DMS53 treated with DMSO at 0.1 percent for 48 hours (cell line): ENCODE data around the gene SDK1.
"Not testable (repeated sequence)": the region's sequence is repeated elsewhere in the genome, so short reads cannot be mapped to it uniquely, and the experiment has no call there.

Experiments used
- DNase-seq: peaks from one replicate; lab custom pipeline; 2025; ENCODE audit not compliant: unreplicated experiment; lab: John Stamatoyannopoulos, UW

Gene SDK1

DNA sequence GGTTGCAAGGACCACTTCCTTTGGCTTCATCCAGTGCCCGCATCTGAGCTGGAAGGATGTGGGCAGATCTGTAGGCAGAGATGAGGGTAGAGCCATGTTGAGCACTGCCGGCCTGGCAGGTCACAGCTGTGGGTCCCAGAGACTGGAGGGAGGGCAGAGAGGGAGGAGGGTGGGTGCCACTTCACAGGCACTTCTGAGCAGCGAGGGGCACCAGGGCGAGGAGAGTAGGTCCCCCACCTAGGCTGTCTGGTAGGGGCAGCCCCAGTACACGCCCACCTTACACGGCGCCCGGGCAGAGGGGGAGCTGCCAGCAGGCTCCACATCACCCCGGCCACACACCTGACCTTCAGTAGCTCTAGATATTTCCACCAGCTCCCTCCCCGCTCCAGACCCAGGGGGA, 908.1 kb downstream of the SDK1 start:
- DNase-seq, result no peak

DNA sequence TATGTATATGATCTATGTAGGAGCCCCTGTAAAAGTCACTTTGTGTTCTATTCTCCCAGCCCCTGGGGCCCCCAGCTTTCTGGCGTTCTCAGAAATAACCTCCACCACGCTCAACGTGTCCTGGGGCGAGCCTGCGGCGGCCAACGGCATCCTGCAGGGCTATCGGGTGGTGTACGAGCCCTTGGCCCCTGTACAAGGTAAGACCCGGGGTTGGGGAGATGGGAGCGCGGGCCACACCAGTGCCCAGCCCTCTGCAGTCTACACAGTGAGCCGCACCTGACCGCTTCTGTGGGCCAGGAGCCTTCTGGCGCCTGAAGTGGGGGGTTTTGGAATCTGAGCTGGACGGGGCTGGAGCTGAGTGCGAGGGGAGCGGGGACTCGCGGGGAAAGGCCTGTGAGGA, 908.9 kb downstream of the SDK1 start:
- no peak for DNase-seq

DNA sequence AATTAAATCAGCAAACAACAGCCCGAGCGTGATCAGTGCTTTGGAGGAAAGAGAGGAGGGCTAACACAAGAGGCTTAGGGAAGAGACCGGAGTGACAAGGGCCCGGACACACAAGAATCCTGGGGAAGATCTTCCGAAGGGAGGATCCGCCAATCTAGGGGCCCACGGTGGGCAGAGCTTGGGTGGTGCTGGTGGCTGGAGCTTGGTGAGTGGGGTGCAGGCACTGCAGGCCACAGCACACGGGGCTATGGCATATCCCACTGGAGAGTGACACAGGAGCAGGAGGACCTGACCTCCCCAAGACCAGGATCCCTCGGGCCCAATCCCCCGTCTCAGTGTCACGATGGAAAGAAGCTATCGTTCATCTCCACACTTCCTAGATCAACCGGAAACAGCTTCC, 909.8 kb downstream of the SDK1 start:
- no peak for DNase-seq

DNA sequence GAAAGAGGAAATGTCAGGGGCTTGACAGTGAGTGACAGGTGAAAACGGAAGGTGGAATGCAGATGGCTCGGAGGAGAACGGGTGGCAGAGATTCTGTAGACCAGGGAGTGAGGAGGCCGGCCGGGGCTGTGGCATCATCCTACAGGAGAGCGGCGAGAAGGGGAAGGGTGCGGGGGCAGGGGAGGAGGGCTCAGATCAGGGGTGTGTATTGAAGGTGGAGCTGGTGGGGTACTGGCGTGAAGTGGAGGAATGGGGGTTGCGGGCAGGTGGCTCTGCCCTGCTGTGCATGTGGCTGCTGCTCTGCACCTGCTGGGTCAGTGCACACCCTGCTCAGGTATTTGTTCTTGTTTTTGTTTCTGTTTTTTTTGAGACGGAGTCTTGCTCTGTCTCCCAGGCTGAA, 910.2 kb downstream of the SDK1 start:
- no peak for DNase-seq

DNA sequence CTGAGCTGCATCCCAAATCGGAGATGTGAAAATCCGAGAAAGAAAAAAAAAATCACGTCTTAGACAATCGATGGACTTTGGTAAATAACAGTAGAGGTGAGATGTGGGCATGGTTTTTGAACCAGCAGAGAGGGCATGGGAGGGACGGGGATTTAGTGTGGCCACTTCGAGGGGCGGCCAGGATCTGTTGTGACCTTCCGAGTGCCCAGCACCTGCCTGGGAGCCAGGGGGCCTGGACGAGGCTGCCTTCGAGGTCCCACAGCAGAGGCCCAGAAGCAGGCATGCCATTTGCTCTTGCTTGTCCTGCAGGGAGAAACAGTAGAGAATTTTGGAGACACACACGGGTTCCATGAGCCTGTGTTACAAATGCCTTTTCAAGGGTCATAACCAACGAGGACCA, 911.3 kb downstream of the SDK1 start:
- no peak for DNase-seq

DNA sequence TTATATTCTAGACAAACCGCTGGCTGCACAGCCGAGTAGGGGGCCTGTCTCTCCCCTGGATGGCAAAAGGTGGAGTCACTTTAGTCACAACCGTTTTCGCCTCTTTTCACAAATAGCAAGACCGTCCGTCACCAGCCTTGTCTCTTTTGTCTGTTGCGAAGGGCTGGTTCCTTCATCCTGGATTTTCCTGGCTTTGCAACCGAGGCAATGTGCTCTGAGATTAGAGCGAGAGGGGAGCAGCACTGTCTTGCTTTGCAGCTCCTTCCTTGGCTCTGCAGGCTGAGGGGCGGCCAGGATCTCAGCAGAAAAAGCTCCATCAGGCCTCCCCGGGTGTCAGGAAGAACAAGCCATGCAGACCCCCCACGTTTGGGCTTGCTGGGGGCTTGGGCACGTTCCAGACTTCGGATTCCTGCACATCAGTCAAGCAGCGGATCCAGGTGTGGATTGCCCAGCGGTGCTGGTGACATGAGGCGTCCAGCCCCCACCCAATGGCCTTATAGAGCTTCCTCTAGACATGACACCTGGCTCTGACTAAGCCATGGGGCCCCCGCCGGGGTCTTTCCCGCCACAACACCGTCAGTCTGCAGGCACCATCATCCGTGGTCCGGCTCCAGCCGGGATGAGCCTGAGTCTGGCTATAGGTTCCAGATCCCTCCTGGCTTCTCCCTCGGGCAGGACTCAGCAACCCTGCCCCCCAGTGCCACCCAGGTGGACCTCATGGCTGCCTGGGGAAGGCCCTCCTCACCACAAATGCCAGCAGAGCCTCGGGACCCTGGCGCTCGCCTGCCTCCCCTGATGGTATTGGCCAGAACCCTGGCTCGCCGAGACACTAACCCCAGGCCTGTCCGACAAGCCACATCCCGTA, 913.5 kb downstream of the SDK1 start:
- DNase-seq, result no peak

DNA sequence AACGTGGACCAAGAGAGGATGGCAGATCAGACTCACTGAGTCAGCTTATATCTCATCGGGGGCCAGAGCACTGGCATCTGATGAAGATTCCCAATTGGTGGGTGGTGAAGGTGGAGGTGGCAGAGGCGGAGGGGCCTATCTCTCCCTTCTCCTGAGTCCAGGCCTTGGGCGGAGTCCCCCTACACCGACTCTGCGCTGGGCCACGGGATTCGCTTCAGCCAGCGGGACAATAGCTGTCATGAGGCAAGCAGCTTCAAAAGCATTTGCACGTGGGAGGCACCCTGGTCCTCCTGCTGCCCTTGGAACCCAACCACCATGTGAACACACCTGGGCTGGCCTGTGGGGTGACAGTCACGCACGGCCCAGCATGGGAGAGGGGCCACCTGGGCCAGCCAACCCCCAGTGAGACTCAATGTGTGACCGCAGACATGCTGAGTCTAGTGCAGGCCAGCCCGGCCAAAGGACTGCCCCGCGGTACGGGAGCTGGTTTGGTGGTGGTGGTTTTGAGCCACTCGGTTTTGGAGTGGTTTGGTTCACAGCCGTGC, 914.2 kb downstream of the SDK1 start:
- DNase-seq, result no peak

DNA sequence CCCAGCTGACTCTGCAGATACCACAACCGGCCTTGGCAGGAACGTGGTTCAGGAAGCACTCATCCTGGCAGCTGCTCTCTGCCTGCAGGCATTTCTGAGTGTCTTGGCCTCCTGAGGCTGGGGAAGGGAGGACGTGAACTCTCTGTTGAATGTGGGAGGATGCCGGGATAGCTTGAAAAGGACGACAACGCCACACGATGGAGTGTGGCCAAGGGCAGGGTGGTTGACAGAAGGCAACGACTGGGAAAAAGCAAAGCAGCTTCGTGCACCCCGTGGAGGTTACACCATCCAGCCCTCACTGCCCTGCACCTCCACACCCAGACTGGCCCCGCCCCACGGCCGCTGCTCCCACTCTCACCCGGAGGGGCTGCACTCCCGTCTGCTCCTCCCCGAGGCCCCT, 915.0 kb downstream of the SDK1 start:
- no peak for DNase-seq

DNA sequence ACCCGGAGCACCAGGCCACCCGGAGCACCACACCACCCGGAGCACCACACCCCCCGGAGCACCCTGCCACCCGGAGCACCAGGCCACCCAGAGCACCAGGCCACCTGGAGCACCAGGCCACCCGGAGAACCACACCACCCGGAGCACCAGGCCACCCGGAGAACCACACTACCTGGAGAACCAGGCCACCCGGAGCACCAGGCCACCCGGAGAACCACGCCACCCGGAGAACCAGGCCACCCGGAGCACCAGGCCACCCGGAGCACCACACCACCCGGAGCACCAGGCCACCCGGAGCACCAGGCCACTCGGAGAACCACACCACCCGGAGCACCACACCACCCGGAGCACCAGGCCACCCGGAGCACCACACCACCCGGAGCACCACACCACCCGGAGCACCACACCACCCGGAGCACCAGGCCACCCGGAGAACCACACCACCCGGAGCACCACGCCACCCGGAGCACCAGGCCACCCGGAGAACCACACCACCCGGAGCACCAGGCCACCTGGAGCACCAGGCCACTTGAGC, 916.1 kb downstream of the SDK1 start:
- not testable (repeated sequence) for DNase-seq

DNA sequence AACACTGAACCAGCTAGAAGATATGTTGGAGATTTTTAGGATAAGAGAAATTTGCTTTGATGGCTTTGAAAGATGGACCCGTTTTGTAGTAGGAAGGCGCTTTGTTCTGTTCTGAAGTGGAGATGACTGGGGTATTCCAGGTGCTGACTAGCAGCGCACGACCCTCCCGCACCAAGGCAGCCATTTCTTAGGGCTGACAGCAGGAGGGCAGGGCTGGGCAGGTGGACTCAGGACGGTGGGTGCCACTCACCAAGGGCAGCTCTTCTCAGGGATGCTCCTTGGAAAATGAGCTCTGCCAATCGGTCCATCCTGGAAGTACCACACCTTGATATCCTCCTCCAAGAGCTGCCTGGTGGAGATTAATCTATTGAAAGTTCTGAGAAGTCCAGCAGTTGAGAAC, 917.4 kb downstream of the SDK1 start:
- no peak for DNase-seq

DNA sequence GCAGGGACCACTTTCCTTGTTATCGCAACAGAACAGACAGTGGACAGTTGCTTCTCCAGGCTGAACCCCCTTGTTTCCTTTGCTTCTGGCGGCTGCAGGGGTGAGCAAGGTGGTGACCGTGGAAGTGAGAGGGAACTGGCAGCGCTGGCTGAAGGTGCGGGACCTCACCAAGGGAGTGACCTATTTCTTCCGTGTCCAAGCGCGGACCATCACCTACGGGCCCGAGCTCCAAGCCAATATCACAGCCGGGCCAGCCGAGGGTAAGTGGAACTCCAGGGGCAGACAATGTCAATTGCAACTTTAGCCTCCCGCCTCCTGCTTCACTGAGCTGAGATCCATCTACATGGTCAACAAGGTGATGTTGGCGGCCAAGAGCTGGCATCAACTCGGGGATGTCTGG, 919.0 kb downstream of the SDK1 start:
- DNase-seq, result no peak

DNA sequence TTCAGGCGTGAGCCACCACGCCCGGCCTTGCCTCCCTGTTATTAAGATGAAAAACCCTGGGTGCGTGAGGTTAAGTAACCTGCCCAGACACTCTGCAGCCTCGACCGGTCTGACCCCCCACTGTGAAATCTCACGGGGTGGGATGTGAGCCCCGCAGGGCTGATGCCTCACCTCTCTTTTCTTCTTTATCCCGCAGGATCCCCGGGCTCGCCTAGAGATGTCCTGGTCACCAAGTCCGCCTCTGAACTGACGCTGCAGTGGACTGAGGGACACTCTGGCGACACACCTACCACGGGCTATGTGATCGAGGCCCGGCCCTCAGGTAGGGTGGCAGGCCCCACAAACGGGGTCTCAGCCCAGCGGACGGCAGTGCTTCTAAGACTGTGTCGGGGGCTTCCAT, 920.0 kb downstream of the SDK1 start:
- DNase-seq, result no peak

DNA sequence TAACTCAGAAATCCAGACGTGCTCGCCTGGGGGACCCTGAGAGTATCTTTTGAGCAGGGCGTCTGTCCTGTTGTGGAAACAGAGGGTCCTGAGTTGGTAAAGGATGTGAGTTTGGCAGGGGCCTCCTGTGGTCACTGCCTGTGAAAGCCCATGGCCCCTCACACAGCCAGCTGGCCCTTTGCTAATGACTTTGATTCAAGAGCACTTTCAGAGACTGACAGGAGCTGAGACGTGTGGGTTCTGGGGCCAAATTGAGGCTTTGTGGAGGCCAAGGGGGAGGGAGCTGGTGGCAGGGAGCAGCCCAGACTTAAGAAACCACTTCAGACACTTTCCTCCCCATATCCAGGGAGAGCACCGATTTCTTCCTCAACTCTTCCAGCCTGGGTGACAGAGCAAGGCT, 921.6 kb downstream of the SDK1 start:
- no peak for DNase-seq

DNA sequence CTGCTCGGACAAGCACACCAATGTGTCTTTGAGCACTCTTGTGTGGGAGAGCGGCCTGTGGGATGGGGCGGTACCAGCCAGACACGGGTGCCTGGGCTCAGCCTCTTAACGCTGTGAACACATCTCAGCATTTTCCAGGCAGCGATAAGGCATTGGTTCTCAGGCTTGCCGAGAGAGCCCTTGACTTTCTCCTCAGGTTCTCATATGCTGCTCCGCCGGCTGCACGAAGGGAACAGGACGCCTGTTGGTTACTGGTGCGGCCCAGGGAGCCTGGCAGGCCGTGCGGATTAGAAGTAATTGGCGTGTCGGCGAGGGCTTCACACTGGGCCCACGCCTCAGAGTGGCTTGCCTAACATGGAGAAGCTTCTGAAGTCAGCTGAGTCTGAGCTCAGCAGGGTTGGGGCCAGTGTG, 924.3 kb downstream of the SDK1 start:
- DNase-seq, result no peak

DNA sequence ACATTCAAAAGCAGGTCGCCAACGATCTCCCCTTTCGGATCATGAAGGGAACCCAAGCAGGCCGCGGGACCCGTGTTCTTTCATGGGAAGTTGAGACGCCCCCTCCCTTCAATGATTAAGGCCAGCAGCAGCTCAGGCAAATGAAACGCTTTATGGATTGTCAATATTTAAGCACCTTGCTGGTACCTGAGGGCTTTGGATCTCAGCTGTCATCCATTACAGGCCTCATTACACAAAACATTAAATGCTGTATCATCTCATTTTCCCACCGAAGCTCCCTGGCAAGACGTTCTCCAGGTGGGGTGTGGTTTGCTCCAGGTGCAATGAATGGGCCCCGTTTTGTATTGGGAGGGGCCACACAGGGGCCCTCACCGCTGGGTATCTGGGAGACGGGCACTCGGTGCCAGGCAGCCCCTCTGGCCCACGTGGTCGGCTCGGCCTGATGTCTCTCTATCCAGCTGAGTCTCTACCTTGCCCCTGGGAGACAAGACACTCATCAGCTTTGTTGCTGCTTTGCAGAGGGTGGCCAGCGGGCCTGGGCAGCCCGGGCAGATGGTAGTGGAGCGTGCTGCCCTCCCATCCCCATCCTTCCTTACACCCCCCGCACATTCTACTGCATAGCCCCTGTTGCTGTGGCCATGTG, 925.0 kb downstream of the SDK1 start:
- no peak for DNase-seq

DNA sequence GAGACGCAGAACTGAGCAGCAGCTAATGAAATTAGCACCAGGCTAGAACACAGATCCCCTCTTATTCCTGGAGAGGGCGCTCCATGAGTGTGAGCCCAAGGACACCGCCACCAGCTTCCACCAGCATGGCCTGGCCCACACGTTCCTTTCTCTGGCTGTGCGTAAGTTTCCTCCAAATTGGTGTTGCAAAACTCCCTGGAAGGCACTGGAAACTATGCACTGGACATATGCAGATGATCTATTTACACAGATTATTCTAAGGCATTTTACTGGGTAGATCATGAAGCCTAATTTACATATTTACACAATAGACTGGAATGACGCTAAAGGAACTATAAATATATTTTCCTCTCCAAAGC, 925.5 kb downstream of the SDK1 start:
- DNase-seq, result no peak

DNA sequence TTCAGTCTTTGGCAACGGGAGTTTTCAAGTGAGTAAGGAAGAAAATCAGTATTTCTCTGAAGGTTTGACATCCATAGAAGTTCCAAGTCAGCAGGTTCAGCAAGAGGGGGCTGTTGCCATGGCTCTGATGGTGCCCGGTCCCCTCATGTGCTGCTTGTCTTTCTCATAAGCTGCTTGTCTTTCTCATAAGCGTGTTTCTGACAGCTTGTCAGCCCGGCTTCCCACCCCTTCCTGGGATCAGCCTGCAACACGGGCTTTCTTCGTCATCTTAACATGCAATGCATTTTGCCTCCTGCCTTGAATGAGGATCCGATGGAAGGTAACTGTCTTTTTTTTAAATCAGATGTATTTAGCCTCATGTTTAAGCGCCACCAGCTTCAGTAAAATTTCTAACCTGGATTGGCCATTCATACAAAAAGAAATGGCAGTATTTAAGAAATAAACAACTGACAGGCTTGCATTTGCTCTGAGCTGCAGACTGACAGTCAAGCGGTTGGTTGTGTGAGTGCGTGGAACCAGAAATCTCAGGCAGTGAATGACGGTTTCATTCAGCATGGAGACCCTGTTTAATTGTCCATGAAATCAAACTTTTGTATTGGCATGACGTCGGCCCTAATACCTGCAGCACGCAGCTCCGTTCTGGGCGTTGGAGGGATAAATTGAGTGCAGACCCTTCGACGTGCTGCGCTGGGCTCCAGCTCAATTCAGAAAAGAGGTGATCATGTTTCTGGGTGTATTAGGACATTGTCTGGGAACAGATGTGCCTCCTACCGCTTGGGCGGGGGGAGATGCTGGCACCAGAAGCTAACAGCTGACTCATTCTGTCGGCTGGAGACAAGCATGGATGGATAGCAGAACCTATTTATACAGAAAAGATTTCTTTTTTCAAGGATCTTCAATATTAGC, 926.3 kb downstream of the SDK1 start:
- DNase-seq, result no peak

DNA sequence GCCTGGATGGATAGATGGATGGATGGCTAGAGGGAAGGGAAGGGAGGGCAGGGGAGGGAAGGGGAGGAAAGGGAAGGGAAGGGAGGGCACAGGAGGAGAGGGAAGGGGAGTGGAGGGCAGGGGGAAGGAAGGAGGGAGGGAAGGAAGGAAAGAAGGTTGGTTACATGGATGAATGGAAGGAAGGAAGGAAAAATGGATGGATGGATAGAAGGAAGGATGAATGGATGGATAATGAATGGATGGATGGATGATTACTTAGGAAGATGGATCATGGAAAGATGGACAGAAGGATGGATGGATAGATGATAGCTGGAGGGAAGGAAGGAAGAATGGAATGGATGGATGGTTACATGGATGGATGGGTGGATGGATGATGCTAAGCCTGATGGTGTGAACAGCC, 929.3 kb downstream of the SDK1 start:
- no peak for DNase-seq

DNA sequence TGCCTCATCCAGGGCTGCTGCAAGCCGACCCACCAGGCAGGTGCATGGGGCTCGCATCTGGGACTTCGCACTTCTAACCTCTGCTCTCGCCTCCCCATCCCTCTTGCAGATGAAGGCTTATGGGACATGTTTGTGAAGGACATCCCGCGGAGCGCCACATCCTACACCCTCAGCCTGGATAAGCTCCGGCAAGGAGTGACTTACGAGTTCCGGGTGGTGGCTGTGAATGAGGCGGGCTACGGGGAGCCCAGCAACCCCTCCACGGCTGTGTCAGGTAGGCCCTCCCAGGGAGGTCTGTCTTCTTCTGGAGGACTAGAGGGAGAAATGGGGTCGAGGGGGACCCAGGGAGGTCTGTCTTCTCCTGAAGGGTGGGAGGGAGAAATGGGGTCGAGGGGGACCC, 932.1 kb downstream of the SDK1 start:
- DNase-seq, result no peak

DNA sequence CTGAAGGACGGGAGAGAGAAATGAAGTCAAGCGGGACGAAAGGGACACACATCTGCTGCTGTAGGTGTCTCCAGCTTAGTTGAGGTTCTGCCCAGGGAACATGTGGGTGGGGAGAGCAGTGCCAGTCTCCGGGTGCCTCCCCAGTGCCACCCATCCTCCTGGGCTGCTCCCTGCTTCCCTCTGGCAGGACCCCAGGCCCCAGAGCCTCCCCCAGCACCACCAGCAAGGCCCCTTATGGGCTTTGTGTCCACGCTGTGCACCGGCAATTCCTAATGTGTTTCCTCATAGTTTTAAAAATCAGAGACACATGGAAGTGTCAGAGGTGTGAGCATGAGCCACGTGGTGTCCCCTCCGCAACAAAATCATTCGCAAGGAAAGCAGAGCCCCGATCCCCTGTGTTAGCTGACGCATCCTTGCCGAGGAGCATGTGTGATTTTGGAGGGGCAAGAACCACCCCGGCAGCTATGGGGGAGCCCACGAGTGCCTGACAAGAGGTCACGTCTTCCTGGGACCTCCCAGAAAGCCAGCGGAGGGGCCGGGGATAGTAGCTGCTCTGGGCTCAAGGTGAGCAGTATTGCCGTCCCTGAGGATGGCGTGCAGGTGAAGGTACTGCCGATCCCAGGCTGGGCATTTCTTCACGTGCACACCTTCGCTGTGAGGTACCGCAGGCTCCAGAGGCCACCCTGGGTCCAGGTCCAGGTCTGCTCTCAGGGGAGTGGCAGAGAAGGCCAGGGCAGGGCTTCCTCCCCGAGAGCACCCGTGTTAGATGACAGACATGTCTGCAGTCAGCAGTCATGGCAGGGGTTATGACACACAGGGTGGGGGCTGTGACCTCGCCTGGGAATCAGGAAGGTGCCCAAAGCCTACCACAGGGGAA, 932.8 kb downstream of the SDK1 start:
- DNase-seq, result no peak
